GM18858 (cell line): ENCODE results near the gene FKBP8.
A peak's percentile ranks its signal among the peaks of the same experiment; 100 is the strongest.
"Not testable (repeated sequence)": the region's sequence is repeated elsewhere in the genome, so short reads cannot be mapped to it uniquely, and the experiment has no call there.

ENCODE experiments used
- ATAC-seq: cut with Tn5 transposase; IDR thresholded peaks from one replicate; pipeline ENCODE4 v1.9.1; 2021; ENCODE audit not compliant: unreplicated experiment

Gene FKBP8

DNA sequence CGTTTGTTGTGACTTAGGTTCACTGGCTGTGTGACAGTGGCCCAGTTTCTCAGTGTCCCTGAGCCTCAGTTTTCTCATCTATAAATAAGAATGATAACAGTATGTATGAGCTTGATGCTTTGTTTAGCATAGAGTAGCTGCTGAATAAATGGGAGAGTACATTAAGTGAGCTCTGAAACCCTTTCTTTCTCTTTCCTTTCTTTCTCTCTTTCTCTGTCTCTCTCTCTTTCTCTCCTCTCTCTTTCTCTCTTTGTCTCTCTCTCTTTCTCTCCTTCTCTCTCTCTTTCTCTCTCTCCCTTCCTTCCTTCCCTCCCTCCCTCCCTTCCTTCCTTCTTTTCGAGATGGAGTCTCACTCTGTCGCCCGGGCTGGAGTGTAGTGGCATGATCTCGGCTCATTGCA lies 16.3 kb upstream of the FKBP8 start:
- no peak for ATAC-seq

DNA sequence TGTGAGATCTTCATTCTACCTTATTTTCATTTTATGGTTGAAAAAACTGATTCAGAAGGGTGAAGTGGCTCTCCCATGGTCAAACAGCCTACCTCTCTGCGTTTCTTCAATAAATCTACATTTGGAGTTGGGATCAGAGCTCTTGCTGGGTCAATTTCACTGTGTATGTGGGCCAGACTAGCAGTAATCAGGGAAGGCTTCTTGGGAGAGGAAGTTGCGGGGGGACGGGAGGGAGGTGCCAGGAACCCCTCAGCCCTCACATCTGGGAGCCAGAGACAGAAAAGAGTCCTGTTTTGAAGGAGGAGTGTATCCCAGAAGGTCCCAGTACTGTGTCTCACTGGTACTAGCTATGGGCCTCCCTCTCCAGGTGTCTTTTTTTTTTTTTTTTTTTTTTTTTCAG lies 15.2 kb upstream of the FKBP8 start:
- ATAC-seq = no peak

DNA sequence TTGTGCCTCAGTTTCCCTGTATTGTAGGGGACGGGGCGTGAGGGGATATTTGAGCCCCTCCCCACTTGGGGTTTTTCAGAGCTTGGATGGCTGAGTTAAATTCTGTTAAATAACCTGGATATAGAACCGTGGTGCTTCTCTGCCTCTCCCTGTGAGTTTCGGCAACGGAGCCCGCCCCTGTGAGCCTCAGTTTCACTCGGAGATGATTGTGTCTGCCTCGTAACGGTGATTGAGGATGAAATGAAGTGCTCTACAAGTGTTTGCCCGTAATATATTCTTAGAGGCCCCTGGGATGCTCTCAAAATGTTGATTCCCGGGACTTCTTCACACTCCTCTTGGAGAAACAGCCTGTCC lies 14.8 kb upstream of the FKBP8 start:
- no peak for ATAC-seq

DNA sequence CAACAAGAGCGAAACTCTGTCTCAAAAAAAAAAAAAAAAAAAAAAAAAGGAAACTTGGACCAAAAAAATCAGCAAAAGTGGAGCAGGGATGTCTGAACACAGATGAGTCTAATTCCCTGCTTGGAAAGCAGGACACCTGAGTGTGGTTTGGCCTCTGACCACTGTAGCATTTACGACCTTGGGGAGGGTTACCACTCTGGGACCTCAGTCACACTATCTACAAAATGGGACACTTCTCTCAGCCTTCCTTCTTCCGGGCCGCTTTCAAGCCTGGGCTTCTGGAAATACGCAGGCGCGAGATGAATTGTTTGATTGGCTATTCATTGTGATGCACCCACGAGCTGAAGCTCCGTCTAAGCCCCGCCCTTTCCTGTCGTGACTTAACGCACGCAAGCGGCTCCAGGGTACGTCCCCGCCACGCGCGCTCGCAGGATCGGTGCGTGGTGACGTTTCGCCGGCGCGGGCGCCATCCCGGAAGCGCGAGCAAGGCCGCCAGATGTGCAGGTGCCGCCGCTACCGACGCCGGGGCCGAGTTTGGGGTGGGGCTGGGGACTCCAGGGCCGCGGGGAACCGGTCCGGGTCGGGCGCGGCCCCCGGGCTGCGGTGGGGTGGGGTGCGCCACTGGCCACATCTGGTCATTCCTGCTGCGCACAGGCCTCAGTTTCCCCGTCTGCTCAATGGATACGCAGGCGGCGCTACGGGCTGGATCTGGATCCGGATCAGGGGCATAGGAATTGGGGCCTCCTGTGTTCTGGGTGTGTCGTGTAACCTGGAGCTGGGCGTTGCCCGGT lies 14.2 kb upstream of the FKBP8 start, which contains the start of gene KXD1:
TSS of gene KXD1 (plus strand) at position 460 of the 791 bp plus-strand sequence. CDS start 4,187 bp downstream, outside the sequence.
- peak; percentile 84 for ATAC-seq

DNA sequence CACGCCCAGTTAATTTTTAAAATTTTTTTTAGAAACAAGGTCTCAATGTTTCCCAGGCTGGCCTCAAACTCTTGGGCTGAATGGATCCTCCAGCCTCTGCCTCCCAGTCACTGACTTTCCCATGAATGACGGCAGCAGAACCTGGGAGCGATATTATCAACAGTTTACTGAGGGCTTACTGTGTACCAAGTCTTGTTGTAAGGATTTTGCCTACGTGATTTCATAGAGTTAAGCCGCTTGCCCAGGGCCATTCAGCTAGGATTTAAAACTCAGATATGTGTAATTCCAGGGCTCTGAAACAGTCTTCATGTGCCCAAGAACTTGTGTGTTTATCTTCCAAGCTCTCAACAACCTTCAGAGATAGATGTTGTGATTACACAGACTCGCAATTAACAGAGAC lies 8.3 kb upstream of the FKBP8 start:
- no peak for ATAC-seq

DNA sequence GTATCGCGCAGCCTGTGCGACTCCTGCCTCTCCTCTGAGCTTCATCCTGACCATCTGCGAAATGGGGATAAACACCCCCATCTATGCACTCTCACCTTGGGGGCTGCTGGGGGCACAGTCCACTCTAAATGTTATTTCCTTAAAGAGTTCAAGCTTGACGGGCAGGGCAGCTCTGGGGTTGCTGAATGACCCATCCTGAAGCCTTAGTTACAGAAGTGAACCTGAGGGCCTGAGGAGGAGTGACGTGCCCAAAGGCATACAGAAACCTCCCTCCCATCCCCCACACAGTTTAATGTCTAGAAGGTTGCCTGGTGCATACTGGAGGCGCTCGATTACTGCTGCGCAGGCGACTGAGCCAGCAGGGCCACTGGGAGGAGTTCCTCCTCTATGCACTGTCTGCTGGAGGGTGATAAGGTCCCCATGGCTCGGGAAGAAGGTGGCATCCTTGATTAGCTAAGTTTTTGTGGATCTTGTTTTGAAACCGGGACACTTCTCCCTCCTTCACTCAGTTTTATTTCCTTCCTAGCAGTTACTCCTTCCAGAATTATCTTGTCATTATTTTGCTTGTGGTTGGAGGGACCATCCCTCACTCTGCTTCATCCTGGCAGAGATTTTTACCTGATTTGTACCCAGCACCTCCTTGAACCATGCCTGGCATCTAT lies 572 bp upstream of the FKBP8 start:
- peak; percentile 31 for ATAC-seq

DNA sequence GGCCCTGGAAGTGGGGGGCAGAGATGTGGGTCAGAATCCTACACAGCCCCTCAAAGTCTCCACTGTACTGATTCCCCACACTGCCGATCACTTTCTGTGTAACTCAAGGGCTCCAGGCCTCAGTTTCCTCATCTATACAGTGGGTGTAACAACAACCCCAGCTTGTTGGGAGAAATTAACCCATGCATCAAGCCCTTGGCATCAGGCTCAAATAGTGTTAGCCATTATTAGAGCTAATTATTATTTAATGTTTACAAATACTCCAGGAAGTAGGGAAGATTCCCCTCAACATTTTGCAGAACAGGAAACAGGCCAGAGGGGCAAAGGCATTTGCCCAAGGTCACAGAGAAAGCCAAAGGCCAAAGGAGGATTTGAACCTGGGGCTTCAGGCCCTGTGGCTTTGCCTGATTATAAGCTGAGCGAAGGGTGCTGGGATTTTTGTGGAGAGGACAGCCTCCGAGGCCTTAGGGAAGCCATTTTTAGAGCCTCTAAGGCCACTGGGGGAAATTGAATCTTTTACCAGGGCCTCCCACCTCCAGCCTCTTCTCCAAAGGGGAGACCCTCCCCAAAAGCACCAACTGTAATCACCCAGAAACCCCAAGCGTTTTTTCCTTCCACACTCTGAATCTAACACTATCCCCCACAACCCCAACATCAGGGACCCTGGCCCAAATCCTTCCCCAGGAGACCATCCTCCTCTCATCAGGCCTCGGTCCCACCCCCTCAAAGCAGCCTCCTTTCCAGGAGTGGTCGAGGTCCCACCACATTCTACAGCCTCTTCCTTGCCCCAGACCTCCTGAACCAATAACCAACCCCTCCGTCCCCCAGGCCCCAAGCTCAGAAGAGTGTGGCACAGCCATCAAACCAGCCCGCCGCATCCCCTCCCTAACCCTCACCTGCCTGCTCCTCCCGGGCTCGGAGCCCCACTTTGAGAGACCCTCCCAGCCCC lies 1.1 kb downstream of the FKBP8 start:
- no peak for ATAC-seq

DNA sequence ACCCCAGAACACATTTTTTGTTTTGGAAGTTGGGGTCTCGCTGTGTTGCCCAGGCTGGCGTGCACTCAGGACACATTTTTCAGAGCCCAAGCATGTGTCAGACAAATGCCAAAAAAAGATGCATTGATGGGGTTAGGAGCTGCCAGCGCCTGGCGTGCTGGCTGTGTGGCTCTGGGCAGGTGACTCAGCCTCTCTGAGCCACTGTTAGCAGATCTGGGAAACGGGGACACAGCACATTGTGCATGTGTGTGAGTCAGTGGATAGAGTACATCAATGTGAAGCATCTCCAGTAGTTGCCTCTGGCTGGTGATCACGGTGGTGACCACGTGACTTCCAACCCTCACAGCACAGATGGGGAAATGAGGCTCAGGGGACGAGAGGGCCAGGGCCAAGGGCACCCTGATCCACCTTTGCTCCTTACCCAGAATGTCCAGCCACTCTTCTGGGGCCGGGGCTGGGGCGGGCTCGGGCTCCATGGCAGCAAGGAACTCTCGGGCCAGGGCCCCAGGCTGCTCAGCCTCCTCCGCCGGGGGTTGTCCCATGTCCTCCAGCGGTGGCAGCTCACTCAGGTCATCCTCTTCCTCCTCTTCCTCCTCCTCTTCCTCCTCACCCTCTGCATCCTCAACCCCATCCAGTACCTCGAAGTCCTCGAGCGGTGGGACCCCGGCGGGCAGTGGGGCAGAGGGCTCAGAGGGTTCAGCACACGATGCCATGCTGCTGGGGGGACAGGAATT lies 1.9 kb downstream of the FKBP8 start:
- ATAC-seq = no peak

DNA sequence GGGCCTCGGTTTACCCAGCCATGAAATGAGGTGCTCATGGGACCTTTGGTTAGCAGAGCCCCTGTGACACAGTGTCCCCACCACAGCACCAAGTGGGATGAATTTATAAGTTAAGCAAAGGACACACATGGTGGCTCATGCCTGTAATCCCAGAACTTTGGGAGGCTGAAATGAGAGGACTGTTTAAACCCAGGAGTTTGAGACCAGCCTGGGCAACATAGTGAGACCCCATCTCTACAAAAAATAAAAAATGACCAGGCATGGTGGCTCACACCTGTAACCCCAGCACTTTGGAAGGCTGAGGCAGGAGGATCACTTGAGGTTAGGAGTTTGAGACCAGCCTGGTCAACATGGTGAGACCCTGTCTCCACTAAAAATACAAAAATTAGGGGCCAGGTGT lies 3.2 kb downstream of the FKBP8 start:
- not testable (repeated sequence) for ATAC-seq

DNA sequence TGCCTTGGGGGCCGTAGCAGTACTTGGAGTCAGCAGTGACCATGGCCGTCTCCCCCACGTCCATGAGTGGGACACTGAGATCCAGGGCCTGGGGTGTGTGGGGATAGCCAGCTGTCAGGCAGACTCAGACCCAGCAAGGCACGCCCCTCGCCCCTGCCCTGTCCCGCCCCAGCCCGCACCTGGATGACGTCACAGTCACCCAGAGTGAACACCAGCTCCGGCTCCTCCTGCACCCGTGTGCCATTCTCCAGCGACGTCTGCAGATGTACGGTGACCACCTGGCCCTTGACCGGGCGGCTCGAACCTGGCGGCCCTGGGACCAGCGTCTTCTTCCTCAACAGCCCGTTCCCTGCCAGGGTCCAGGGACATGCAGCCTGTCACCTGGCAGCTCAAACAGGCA lies 4.0 kb downstream of the FKBP8 start:
- ATAC-seq = no peak

DNA sequence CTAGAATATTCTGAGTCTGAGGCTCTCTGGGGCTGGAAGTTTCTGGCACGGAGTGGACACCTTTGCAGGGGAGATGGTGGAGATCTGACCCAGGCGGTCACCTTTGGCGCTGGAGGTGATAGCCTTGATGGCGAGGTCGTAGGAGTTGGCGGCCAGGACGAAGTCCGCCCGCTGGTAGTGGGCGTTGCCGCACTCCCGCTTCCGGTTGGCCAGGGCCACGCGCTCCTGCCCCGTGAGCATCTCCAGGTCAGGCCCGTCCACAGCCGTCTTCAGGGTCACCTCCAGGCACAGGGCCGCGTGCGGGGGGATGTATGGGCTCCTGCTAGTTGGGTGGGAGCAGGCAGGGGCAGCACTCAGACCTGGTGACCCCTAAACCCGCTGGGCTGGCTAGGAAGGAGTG lies 5.3 kb downstream of the FKBP8 start:
- no peak for ATAC-seq

DNA sequence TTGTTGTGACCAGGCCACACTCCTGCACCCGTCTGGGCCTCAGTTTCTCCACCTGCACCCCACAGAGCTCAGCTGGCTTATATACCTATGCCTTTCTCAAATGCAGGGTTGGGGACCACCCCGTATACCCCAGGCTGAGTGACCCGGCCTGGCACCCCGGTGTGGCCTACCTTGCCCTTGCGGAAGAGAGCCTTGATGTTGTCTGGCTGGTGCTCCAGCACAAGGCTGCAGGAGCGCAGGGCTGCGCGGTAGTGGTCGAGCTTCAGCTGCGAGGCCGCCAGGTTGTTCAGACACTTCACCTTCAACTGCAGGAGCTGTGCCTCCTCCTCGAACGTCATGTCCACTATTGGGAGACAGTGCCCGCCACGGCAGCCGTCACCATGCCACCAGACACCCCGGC lies 5.9 kb downstream of the FKBP8 start:
- ATAC-seq = no peak

DNA sequence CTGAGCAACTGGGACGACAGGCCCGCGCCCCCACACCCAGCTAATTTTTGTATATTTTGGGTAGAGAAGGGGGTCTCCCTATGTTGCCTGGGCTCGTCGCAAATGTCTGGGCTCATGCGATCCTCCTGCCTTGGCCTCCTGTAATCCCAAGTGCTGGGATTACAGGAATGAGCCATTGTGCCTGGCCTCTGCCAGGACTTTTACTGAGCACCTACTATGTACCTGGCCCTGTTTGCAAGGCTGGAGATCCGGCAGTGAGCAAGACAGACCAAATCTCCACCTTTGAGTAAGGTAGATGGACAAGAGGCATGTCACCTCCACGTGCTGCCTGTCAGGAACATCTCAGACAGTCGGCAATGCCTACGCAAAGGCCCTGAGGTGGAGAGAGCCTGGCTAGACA lies 6.9 kb downstream of the FKBP8 start:
- no peak for ATAC-seq

DNA sequence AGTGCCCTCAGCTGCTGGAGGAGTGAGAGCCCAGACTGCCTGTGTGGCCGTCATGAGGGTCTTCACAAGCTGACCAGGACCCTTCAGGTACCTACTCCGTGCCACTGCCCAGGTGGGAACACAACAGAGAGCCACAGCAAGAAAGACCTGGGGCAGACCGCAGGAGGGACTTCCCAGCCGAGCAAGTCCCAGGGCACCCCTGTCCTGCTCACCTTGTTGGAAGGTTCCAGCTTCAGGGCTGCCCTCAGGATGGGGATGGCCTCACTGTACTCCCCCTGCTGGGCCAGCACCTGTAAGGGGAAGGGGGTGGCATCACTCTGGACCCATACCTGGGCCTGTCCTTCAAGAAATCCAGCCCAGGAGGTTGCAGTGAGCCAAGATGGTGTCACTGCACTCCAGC lies 10.3 kb downstream of the FKBP8 start:
- no peak for ATAC-seq

DNA sequence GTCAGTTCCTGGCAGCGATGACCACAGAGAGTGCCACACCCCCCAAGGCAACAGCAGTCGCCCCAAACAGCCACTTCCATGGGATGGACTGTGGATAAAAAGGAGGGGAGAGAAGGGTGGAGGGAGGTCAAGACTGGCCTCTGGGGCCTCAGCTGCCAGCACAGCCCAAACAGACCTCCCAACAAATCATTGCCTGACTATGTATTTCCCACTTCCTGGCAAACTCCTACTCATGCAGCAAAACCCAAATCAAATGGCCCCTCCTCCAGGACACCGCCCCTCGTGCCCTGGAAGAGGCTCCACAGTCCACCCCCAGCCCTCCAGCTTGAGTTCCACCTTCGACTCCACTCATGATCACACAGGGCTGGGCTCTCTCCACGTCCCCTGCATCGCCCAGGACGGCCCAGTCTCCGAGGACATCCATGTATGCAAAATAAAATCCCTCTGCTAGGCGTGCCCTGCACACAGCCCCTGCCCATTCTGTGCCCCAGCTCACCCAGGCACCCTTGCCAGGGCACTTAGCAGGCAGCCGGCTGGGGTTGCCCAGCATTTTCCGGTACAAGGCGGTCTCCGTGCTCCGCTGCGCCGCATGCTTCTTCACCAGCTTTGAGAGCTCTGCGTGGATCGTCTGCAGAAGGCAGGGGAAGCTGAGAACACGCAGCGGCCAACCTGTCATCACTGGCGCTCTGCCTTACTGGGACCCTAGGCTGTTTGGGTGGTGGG lies 11.0 kb downstream of the FKBP8 start:
- ATAC-seq = no peak

DNA sequence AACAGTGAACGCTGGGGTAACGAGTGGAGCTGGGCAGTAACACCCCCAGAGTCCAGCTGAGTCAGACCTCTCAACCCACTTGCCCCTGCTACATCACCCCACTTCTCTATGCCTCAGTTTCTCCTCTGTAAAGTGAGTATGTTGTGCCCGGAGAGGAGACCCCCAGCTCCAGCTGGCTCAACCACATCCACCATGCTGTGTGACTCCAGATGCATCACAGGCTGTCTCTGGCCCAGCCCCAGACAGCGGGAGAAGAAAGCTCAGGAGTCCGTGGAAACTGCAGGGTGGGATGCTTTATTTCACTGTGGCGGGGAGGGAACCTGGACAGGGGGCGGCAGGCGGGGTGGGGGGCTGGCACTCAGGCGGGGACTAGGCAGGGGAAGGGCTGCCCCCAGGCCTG lies 11.9 kb downstream of the FKBP8 start:
- no peak for ATAC-seq

DNA sequence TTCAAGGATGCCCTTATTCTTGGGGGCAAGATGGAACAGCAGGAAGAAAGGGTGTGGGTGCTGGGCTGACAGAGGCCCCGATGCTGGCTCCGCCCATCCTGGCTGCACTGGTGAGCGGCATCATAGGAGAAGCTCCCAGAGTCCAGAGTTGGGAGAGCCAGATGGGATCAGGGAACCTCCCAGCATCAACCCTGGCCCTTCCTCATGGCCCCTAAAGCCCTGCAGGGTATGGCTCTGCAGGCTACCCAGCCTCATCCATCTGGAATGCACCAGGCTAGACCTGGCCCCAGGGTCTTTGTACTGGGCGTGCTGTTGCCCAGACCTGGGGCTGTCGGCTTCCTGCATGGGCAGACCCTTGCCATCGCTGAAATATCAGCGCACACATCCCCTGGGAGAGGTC lies 13.6 kb downstream of the FKBP8 start:
- ATAC-seq = no peak

DNA sequence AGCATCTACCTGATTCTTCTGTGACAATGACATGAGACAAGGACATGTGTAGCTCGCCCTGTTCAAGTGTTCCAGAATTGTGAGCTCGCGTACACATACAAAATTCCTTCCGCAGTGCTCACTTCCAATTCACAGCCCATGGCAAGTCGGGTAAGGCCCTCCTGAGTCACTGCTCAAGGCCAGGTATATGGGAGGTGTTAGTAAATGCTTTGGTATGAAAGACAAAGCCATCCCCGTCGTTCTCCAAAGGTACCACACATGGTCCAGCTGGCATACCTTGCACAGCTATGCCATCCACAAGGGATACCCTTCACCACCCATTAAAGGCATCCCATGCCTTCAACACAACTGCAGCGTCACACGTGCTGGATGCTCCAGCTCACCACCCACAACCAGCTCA lies 17.1 kb downstream of the FKBP8 start:
- no peak for ATAC-seq

DNA sequence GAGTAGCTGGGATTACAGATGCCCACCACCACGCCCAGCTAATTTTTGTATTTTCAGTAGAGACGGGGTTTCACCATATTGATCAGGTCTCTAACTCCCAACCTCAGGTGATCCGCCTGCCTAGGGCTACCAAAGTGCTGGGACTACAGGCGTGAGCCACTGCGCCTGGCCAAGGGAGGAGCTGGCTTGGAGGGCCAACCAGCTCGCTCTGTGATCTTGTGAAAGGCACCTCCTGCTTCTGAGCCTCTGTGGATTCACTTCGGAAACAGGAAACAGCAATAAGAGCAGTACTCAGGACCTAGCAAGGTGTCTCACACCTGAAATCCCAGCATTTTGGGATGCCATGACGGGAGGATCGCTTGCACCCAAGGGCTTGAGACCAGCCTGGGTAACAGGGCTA lies 19.5 kb downstream of the FKBP8 start:
- ATAC-seq = no peak

DNA sequence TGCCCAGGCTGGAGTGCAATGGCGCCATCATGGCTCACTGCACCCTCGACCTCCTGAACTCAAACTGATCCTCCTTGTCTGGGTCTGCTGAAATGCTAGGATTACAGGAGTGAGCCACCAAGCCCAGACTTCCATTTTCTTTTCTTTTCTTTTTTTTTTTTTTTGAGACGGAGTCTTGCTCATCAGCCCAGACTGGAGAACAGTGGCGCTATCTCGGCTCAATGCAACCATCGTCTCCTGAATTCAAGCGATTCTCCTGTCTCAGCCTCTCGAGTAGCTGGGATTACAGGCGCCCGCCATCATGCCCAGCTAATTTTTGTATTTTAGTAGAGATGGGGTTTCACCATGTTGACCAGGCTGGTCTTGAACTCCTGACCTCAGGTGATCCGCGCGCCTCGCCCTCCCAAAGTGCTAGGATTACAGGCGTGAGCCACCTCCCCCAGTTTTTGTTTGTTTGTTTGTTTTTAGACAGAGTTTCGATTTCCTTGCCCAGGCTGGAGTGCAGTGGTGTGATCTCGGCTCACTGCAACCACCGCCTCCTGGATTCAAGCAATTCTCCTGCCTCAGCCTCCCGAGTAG lies 20.4 kb downstream of the FKBP8 start:
- not testable (repeated sequence) for ATAC-seq
